GM12878 (cell line): Measurements from ENCODE around the gene SUPT4H1. TPM values are rescaled to one million over a fixed set of nuclear protein-coding genes. Genes with fewer than 3 reads are reported as not detected.

Experiments used
- CEBPZ ChIP-seq: fragments of 150-350 bp; IDR thresholded peaks from 2 replicates; pipeline ENCODE4 v1.6.1; 2016; ENCODE audit warnings: low read depth, low read length
- CHD1 ChIP-seq: IDR thresholded peaks from 2 replicates; pipeline ENCODE4 v1.6.1; 2012; ENCODE audit warnings: low read depth, low read length, improper control_type of control experiment
- CHD2 ChIP-seq: IDR thresholded peaks from 2 replicates; pipeline ENCODE4 v1.6.1; 2011; ENCODE audit warnings: low read depth, low read length, improper control_type of control experiment, borderline replicate concordance
- CREM ChIP-seq: IDR thresholded peaks from 2 replicates; pipeline ENCODE4 v1.6.1; 2014; ENCODE audit warnings: antibody characterized with exemption, low read depth
- E2F8 ChIP-seq: fragments of 450-650 bp; IDR thresholded peaks from 2 replicates; pipeline ENCODE4 v1.6.1; 2018; ENCODE audit warnings: mild to moderate bottlenecking, low read depth, moderate library complexity; ENCODE audit not compliant: partially characterized antibody
- EP300 ChIP-seq, 2 experiments: fragments of 150-350 bp in 1 of 2; IDR thresholded peaks; 2 replicates each; pipeline ENCODE4 v1.6.1; 2011 to 2012; ENCODE audit warnings: low read depth in 2 of 2, low read length in 2 of 2, borderline replicate concordance in 1 of 2, improper control_type of control experiment in 1 of 2, inconsistent platforms in 1 of 2; ENCODE audit not compliant: control insufficient read depth in 1 of 2
- ESRRA ChIP-seq: IDR thresholded peaks from 2 replicates; pipeline ENCODE4 v1.6.1; 2012; ENCODE audit warnings: mild to moderate bottlenecking, low read length, improper control_type of control experiment
- ETV6 ChIP-seq, 2 experiments: fragments of 450-650 bp in 1 of 2; IDR thresholded peaks in 1 of 2; conservative IDR thresholded peaks in 1 of 2; 2 replicates each; pipeline ENCODE4 v1.6.1; 2014; ENCODE audit warnings: antibody characterized with exemption in 1 of 2, borderline replicate concordance in 1 of 2, low read depth in 1 of 2, mild to moderate bottlenecking in 1 of 2, moderate library complexity in 1 of 2
- MTA2 ChIP-seq: fragments of 450-650 bp; IDR thresholded peaks from 2 replicates; pipeline ENCODE4 v1.6.1; 2016; ENCODE audit warnings: low read depth, mild to moderate bottlenecking, moderate library complexity
- NFYA ChIP-seq: IDR thresholded peaks from 2 replicates; pipeline ENCODE4 v1.6.1; 2011; ENCODE audit warnings: low read depth, mild to moderate bottlenecking, low read length, improper control_type of control experiment, borderline replicate concordance
- NR2C1 ChIP-seq: fragments of 450-650 bp; IDR thresholded peaks from 2 replicates; pipeline ENCODE4 v1.6.1; 2017; ENCODE audit warnings: antibody characterized with exemption, mild to moderate bottlenecking, moderate library complexity
- PBX3 ChIP-seq: IDR thresholded peaks from 2 replicates; pipeline ENCODE4 v1.6.1; 2011; ENCODE audit warnings: mild to moderate bottlenecking, low read depth, low read length, moderate library complexity; ENCODE audit not compliant: insufficient replicate concordance
- POLR2AphosphoS2 ChIP-seq: IDR thresholded peaks from 2 replicates; pipeline ENCODE4 v1.6.1; 2011; ENCODE audit warnings: low read depth, mild to moderate bottlenecking, low read length, improper control_type of control experiment, moderate library complexity
- POLR2AphosphoS5 ChIP-seq: IDR thresholded peaks from 2 replicates; pipeline ENCODE4 v1.6.1; 2011; ENCODE audit warnings: mild to moderate bottlenecking, low read length, inconsistent platforms
- RELA ChIP-seq: fragments of 450-650 bp; IDR thresholded peaks from 2 replicates; pipeline ENCODE4 v1.8.0; 2014; ENCODE audit warnings: borderline replicate concordance; ENCODE audit not compliant: partially characterized antibody
- SIX5 ChIP-seq: IDR thresholded peaks from 2 replicates; pipeline ENCODE4 v1.6.1; 2011; ENCODE audit warnings: mild to moderate bottlenecking, low read depth, low read length, moderate library complexity; ENCODE audit not compliant: severe bottlenecking
- SUZ12 ChIP-seq: fragments of 200-600 bp; sonication (generic); IDR thresholded peaks from one replicate; pipeline ENCODE4 v1.6.1; 2018; ENCODE audit warnings: antibody characterized with exemption, mild to moderate bottlenecking; ENCODE audit not compliant: unreplicated experiment
- TCF12 ChIP-seq: IDR thresholded peaks from 2 replicates; pipeline ENCODE4 v1.6.1; 2011; ENCODE audit warnings: low read depth, mild to moderate bottlenecking, low read length
- TCF3 ChIP-seq: IDR thresholded peaks from 2 replicates; pipeline ENCODE4 v1.6.1; 2012; ENCODE audit warnings: low read depth, mild to moderate bottlenecking, low read length, borderline replicate concordance; ENCODE audit not compliant: insufficient read depth
- ZNF274 ChIP-seq: IDR thresholded peaks from one replicate; pipeline ENCODE4 v1.8.0; 2011; ENCODE audit not compliant: insufficient read length, insufficient read depth
- polyA plus RNA-seq, 11 experiments: library from polyadenylated mRNA; depleted of rRNA in 4 of 11; unstranded in 6 of 11; stranded (reverse) in 5 of 11; fragments of >200 nt; fragmentation: Nextera tagmentation in 4 of 11; fragmentation: Illumina TruSeq in 1 of 11; extraction: Ambion mirVana in 4 of 11; extraction: Trizol in 1 of 11; gene quantifications; 1 replicate in 1 of 11; 2 replicates in 10 of 11; pipeline versions ENCODE4 v1.2.1 to v1.2.3, GENCODE V29; 2011 to 2016; ENCODE audit warnings: inconsistent platforms in 2 of 11, missing spikeins in 2 of 11, low read depth in 1 of 11
- total RNA-seq, 4 experiments: library from RNA; depleted of rRNA in 3 of 4; stranded (reverse); fragments of >200 nt in 3 of 4; fragmentation: Illumina TruSeq in 1 of 4; extraction: Trizol in 1 of 4; gene quantifications; 2 replicates each; pipeline versions ENCODE4 v1.2.1 to v1.2.3, GENCODE V29; 2013 to 2021

SUPT4H1 gene
- total and polyA plus RNA-seq, 10 of the 15 experiments (the other 5 are each of a cell fraction or from before 2014, with no cell fraction given) = 83.8 to 293 (median 128) TPM

- 0 out of 2 replicates have a peak, but pooled peaks have one; percentile 53 for TF ChIP-seq POLR2AphosphoS2
- TF ChIP-seq NR2C1 = peak; percentile 3; the same call in 1 of the 2 replicates
- no peak for TF ChIP-seq ZNF274
- peak; percentile 33; the same call in 1 of the 2 replicates for TF ChIP-seq MTA2
- no peak for TF ChIP-seq POLR2AphosphoS5
- TF ChIP-seq NFYA = no peak
- TF ChIP-seq CEBPZ = no peak
- no peak for TF ChIP-seq SUZ12
- TF ChIP-seq TCF12 = no peak
- no peak for TF ChIP-seq RELA
- peak; percentile 71 for TF ChIP-seq E2F8
- no peak for TF ChIP-seq ESRRA
- TF ChIP-seq CREM = peak; percentile 19; the same call in 1 of the 2 replicates
- TF ChIP-seq SIX5 = no peak
- peak; percentile 50 for TF ChIP-seq CHD2
- TF ChIP-seq CHD1 = no peak
- peak in 1 of 2 experiments; percentile 62; a peak in 2 of 4 replicates for TF ChIP-seq ETV6 (conservative IDR thresholded peaks at IDR 0.05 in 1 of 2, IDR thresholded peaks at IDR 0.05 in 1 of 2; ENCODE audit: borderline replicate concordance in 1 of 2, low read depth in 1 of 2)
- peak; percentile 57; the same call in 1 of the 2 replicates for TF ChIP-seq TCF3
- TF ChIP-seq EP300 (IDR thresholded peaks at IDR 0.05; ENCODE audit: borderline replicate concordance in 1 of 2, control insufficient read depth in 1 of 2, low read depth in 2 of 2, low read length in 2 of 2) = peak in 1 of 2 experiments; percentile 8; a peak in 1 of 4 replicates
- no peak for TF ChIP-seq PBX3
Observed at GRCh38 chr17:58332778-58333735, 18.9 kb downstream of the SUPT4H1 start (continued).
